Measurements from ENCODE around the gene RGS12. TPM values are rescaled to one million over a fixed set of nuclear protein-coding genes. Genes with fewer than 3 reads are reported as not detected.

Gene RGS12
- total and polyA plus RNA-seq, 2 experiments from 2014 or later = 8.0 to 19.0 TPM

- TF ChIP-seq CTCF (conservative IDR thresholded peaks at IDR 0.05; ENCODE audit: low read depth in 2 of 2) (no peak), NANOG (IDR thresholded peaks at IDR 0.05; ENCODE audit: borderline replicate concordance) (no peak), ZNF331 (CRISPR knock-in tag; IDR thresholded peaks at IDR 0.05; ENCODE audit: low read depth) (no peak), JUNB (IDR thresholded peaks at IDR 0.05; ENCODE audit: unreplicated experiment) (no peak), ZNF114 (CRISPR knock-in tag; IDR thresholded peaks at IDR 0.05) (no peak)
Observed at GRCh38 chr4:3247399-3248177, 45.2 kb upstream of the RGS12 start (continued).

- Histone ChIP-seq H2AFZ (no peak overlapping the region), H3K27me3 (ENCODE audit: insufficient read depth) (no peaks in the 10 kb centered on the region), H3K4me2 (no peak overlapping the region), H4K20me1 (replicated peaks; ENCODE audit: insufficient read depth) (0 out of 2 replicates have a peak, but pooled peaks cover 3% of the 10 kb centered on the region), H3K4me3 (no peak overlapping the region), H3K36me3 (ENCODE audit: insufficient read depth) (no peaks in the 10 kb centered on the region), H3K79me2 (replicated peaks; ENCODE audit: insufficient read depth) (no peaks in the 10 kb centered on the region), H3K9me2 (ENCODE audit: insufficient read depth) (no peaks in the 10 kb centered on the region), H3K27ac (ENCODE audit: low read depth) (no peak overlapping the region), H3F3A (replicated peaks; ENCODE audit: low read depth) (no peaks in the 10 kb centered on the region), H3K4me1 (ENCODE audit: insufficient read depth) (no peaks in the 10 kb centered on the region)
- H3K27me3 Mint-ChIP-seq (ENCODE audit: insufficient read depth, low read depth, poor library complexity) = peaks cover 6% of the 10 kb centered on the region
- H3K4me3 Mint-ChIP-seq = no peak overlapping the region
- ATAC-seq = no peak
- peaks cover 12% of the 10 kb centered on the region for H3K4me1 Mint-ChIP-seq
- no peak overlapping the region for H3K27ac Mint-ChIP-seq
- no peaks in the 10 kb centered on the region for H3K36me3 Mint-ChIP-seq (ENCODE audit: low read depth)
- DNase-seq (ENCODE audit: low spot score) = no peak
- TF ChIP-seq EZH2phosphoT487 (IDR thresholded peaks at IDR 0.05; ENCODE audit: unreplicated experiment) = no peak
- no peak for TF ChIP-seq JUNB (IDR thresholded peaks at IDR 0.05; ENCODE audit: unreplicated experiment)
- H3K9me3 Mint-ChIP-seq = no peaks in the 10 kb centered on the region; the same call in 2 of the 3 replicates
Observed at GRCh38 chr4:3248178-3248480, 44.7 kb upstream of the RGS12 start.

GRCh38 chr4:3248811-3249661, 43.8 kb upstream of the RGS12 start, which contains the start of gene MSANTD1:
Gene MSANTD1, plus strand, starts transcription at chr4:3249159. Its CDS starts 64 bp downstream, at chr4:3249223.
- DNase-seq (ENCODE audit: low spot score) (peak; percentile 71), ATAC-seq (peak; percentile 5; the same call in 2 of the 3 replicates)
- no peaks in the 10 kb centered on the region for H3K9me2 ChIP-seq (ENCODE audit: insufficient read depth)
- 0 out of 2 replicates have a peak within 1 kb of the TSS, but pooled peaks have one; percentile 39 for H3K27ac ChIP-seq (ENCODE audit: low read depth)
- H3K4me1 Mint-ChIP-seq = peaks cover 6% of the 10 kb centered on the region; the same call in 2 of the 3 replicates
- H3K27ac Mint-ChIP-seq = no peak within 1 kb of the TSS
- no peaks in the 10 kb centered on the region for H3K36me3 ChIP-seq (ENCODE audit: insufficient read depth)
- H3K79me2 ChIP-seq (replicated peaks; ENCODE audit: insufficient read depth) = no peaks in the 10 kb centered on the region
- no peak within 1 kb of the TSS for H3K4me2 ChIP-seq
- H3F3A ChIP-seq (replicated peaks; ENCODE audit: low read depth) = no peaks in the 10 kb centered on the region
- 0 out of 2 replicates have a peak, but pooled peaks cover 2% of the 10 kb centered on the region for H4K20me1 ChIP-seq (replicated peaks; ENCODE audit: insufficient read depth)
- no peak within 1 kb of the TSS for H2AFZ ChIP-seq
- no peaks in the 10 kb centered on the region; the same call in 2 of the 3 replicates for H3K9me3 Mint-ChIP-seq
- no peaks in the 10 kb centered on the region for H3K27me3 Mint-ChIP-seq (ENCODE audit: insufficient read depth, low read depth, poor library complexity)
- H3K4me3 ChIP-seq = no peak within 1 kb of the TSS
- no peaks in the 10 kb centered on the region for H3K27me3 ChIP-seq (ENCODE audit: insufficient read depth)
- H3K4me3 Mint-ChIP-seq = no peak within 1 kb of the TSS
- no peaks in the 10 kb centered on the region for H3K4me1 ChIP-seq (ENCODE audit: insufficient read depth)
- no peaks in the 10 kb centered on the region for H3K36me3 Mint-ChIP-seq (ENCODE audit: low read depth)
- no peak for TF ChIP-seq JUNB (IDR thresholded peaks at IDR 0.05; ENCODE audit: unreplicated experiment)
- no peak for TF ChIP-seq CTCF (conservative IDR thresholded peaks at IDR 0.05; ENCODE audit: low read depth in 2 of 2)
- no peak for TF ChIP-seq POLR2AphosphoS5 (IDR thresholded peaks at IDR 0.05; ENCODE audit: low read depth)
- no peak for TF ChIP-seq REST (IDR thresholded peaks at IDR 0.05; ENCODE audit: unreplicated experiment)
- no peak for TF ChIP-seq STAT1 (IDR thresholded peaks at IDR 0.05; ENCODE audit: unreplicated experiment)
- TF ChIP-seq ZNF331 (CRISPR knock-in tag; IDR thresholded peaks at IDR 0.05; ENCODE audit: low read depth) = no peak
- no peak for TF ChIP-seq ETS1 (IDR thresholded peaks at IDR 0.05)

All from GM23338 (cell line).